SK-N-SH treated with all-trans-retinoic acid at 6 μM for 48 hours (cell line): Measurements from ENCODE around the gene TMEM178B.

ENCODE experiments used
- ATAC-seq: fragments of 200-7000 bp; cut with Tn5 transposase; 3 replicates; pipeline ENCODE4 v1.9.1; 2020; ENCODE audit warnings: mild to moderate bottlenecking, moderate library complexity
- BACH2 ChIP-seq: fragments of 250-450 bp; sonication (Bioruptor Pico); IDR thresholded peaks from 2 replicates; pipeline ENCODE4 v1.9.0; 2021; ENCODE audit warnings: mild to moderate bottlenecking, borderline replicate concordance
- CREB5 ChIP-seq: fragments of 250-450 bp; sonication (Bioruptor Pico); IDR thresholded peaks from 2 replicates; pipeline ENCODE4 v1.5.1; 2020; ENCODE audit warnings: low read depth, mild to moderate bottlenecking, moderate library complexity
- CSDC2 ChIP-seq: fragments of 250-450 bp; sonication (Bioruptor Pico); IDR thresholded peaks from 2 replicates; pipeline ENCODE4 v1.5.0; 2020; ENCODE audit warnings: mild to moderate bottlenecking, moderate library complexity
- CSRNP3 ChIP-seq: fragments of 250-450 bp; sonication (Bioruptor Pico); IDR thresholded peaks from 2 replicates; pipeline ENCODE4 v1.5.1; 2021; ENCODE audit warnings: mild to moderate bottlenecking, moderate library complexity
- ESRRG ChIP-seq: fragments of 250-450 bp; sonication (Bioruptor Pico); IDR thresholded peaks from 2 replicates; pipeline ENCODE4 v1.6.1; 2021; ENCODE audit warnings: mild to moderate bottlenecking
- GLIS3 ChIP-seq: fragments of 250-450 bp; sonication (Bioruptor Pico); IDR thresholded peaks from 2 replicates; pipeline ENCODE4 v1.5.0; 2020; ENCODE audit warnings: mild to moderate bottlenecking, moderate library complexity
- POU6F1 ChIP-seq: fragments of 250-450 bp; sonication (Bioruptor Pico); IDR thresholded peaks from 2 replicates; pipeline ENCODE4 v1.8.0; 2021; ENCODE audit warnings: low read depth, mild to moderate bottlenecking, moderate library complexity, borderline replicate concordance
- PPARA ChIP-seq: fragments of 250-450 bp; sonication (Bioruptor Pico); IDR thresholded peaks from 2 replicates; pipeline ENCODE4 v1.5.0; 2020; ENCODE audit warnings: mild to moderate bottlenecking, borderline replicate concordance
- RARB ChIP-seq: fragments of 250-450 bp; sonication (Bioruptor Pico); IDR thresholded peaks from 2 replicates; pipeline ENCODE4 v1.8.0; 2021; ENCODE audit warnings: mild to moderate bottlenecking, moderate library complexity
- SNAI2 ChIP-seq: fragments of 250-450 bp; sonication (Bioruptor Pico); IDR thresholded peaks from 2 replicates; pipeline ENCODE4 v1.5.0; 2020; ENCODE audit warnings: mild to moderate bottlenecking, moderate library complexity
- TCF4 ChIP-seq: fragments of 250-450 bp; sonication (Bioruptor Pico); IDR thresholded peaks from 2 replicates; pipeline ENCODE4 v1.8.0; 2021; ENCODE audit warnings: mild to moderate bottlenecking, moderate library complexity, borderline replicate concordance
- TOX ChIP-seq: fragments of 250-450 bp; sonication (Bioruptor Pico); IDR thresholded peaks from 2 replicates; pipeline ENCODE4 v1.8.0; 2021; ENCODE audit warnings: mild to moderate bottlenecking, moderate library complexity, borderline replicate concordance
- ZC3H10 ChIP-seq: fragments of 250-450 bp; sonication (Bioruptor Pico); IDR thresholded peaks from 2 replicates; pipeline ENCODE4 v1.5.1; 2021; ENCODE audit warnings: mild to moderate bottlenecking, moderate library complexity
- ZFP3 ChIP-seq: fragments of 250-450 bp; sonication (Bioruptor Pico); IDR thresholded peaks from 2 replicates; pipeline ENCODE4 v1.5.0; 2020; ENCODE audit warnings: mild to moderate bottlenecking, moderate library complexity
- ZFP30 ChIP-seq: fragments of 450-650 bp; formaldehyde crosslinking; IDR thresholded peaks from 2 replicates; pipeline ENCODE4 v1.5.0; 2022; ENCODE audit warnings: mild to moderate bottlenecking, moderate library complexity
- ZNF565 ChIP-seq: fragments of 450-650 bp; formaldehyde crosslinking; conservative IDR thresholded peaks from 2 replicates; pipeline ENCODE4 v1.5.0; 2020; ENCODE audit warnings: low read depth, mild to moderate bottlenecking, moderate library complexity
- ZNF70 ChIP-seq: fragments of 450-650 bp; formaldehyde crosslinking; IDR thresholded peaks from 2 replicates; pipeline ENCODE4 v1.5.0; 2020; ENCODE audit warnings: mild to moderate bottlenecking, moderate library complexity
- ZNF8 ChIP-seq: fragments of 450-650 bp; formaldehyde crosslinking; IDR thresholded peaks from 2 replicates; pipeline ENCODE4 v1.5.0; 2020; ENCODE audit warnings: mild to moderate bottlenecking, moderate library complexity
- TF ChIP-seq, protein P1 (sequence below): fragments of 250-450 bp; sonication (Bioruptor Pico); IDR thresholded peaks from 2 replicates; pipeline ENCODE4 v1.5.0; 2020; ENCODE audit warnings: mild to moderate bottlenecking, moderate library complexity
- TF ChIP-seq, protein P2 (sequence below): fragments of 250-450 bp; sonication (Bioruptor Pico); IDR thresholded peaks from 2 replicates; pipeline ENCODE4 v1.8.0; 2020; ENCODE audit warnings: mild to moderate bottlenecking, moderate library complexity, borderline replicate concordance

Gene TMEM178B

GRCh38 chr7:141257597-141257996 lies 183.7 kb downstream of the TMEM178B start:
- no peak for TF ChIP-seq SNAI2 (CRISPR knock-in tag)
- no peak for TF ChIP-seq GLIS3 (CRISPR knock-in tag)
- TF ChIP-seq, protein P1, sequence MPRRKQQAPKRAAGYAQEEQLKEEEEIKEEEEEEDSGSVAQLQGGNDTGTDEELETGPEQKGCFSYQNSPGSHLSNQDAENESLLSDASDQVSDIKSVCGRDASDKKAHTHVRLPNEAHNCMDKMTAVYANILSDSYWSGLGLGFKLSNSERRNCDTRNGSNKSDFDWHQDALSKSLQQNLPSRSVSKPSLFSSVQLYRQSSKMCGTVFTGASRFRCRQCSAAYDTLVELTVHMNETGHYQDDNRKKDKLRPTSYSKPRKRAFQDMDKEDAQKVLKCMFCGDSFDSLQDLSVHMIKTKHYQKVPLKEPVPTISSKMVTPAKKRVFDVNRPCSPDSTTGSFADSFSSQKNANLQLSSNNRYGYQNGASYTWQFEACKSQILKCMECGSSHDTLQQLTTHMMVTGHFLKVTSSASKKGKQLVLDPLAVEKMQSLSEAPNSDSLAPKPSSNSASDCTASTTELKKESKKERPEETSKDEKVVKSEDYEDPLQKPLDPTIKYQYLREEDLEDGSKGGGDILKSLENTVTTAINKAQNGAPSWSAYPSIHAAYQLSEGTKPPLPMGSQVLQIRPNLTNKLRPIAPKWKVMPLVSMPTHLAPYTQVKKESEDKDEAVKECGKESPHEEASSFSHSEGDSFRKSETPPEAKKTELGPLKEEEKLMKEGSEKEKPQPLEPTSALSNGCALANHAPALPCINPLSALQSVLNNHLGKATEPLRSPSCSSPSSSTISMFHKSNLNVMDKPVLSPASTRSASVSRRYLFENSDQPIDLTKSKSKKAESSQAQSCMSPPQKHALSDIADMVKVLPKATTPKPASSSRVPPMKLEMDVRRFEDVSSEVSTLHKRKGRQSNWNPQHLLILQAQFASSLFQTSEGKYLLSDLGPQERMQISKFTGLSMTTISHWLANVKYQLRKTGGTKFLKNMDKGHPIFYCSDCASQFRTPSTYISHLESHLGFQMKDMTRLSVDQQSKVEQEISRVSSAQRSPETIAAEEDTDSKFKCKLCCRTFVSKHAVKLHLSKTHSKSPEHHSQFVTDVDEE (CRISPR knock-in tag) = no peak
- no peak for TF ChIP-seq POU6F1
- TF ChIP-seq BACH2 (CRISPR knock-in tag) = no peak
- TF ChIP-seq ZFP30 (CRISPR knock-in tag) = no peak
- no peak for TF ChIP-seq ZFP3
- TF ChIP-seq TOX (CRISPR knock-in tag) = no peak
- TF ChIP-seq, protein P2, sequence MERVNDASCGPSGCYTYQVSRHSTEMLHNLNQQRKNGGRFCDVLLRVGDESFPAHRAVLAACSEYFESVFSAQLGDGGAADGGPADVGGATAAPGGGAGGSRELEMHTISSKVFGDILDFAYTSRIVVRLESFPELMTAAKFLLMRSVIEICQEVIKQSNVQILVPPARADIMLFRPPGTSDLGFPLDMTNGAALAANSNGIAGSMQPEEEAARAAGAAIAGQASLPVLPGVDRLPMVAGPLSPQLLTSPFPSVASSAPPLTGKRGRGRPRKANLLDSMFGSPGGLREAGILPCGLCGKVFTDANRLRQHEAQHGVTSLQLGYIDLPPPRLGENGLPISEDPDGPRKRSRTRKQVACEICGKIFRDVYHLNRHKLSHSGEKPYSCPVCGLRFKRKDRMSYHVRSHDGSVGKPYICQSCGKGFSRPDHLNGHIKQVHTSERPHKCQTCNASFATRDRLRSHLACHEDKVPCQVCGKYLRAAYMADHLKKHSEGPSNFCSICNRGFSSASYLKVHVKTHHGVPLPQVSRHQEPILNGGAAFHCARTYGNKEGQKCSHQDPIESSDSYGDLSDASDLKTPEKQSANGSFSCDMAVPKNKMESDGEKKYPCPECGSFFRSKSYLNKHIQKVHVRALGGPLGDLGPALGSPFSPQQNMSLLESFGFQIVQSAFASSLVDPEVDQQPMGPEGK (CRISPR knock-in tag) = no peak
- TF ChIP-seq ZC3H10 (CRISPR knock-in tag) = no peak
- no peak for TF ChIP-seq CSRNP3 (CRISPR knock-in tag)
- no peak for TF ChIP-seq CSDC2 (CRISPR knock-in tag)
- TF ChIP-seq, all 23 proteins: peak for 0
- no peak for ATAC-seq

DNA sequence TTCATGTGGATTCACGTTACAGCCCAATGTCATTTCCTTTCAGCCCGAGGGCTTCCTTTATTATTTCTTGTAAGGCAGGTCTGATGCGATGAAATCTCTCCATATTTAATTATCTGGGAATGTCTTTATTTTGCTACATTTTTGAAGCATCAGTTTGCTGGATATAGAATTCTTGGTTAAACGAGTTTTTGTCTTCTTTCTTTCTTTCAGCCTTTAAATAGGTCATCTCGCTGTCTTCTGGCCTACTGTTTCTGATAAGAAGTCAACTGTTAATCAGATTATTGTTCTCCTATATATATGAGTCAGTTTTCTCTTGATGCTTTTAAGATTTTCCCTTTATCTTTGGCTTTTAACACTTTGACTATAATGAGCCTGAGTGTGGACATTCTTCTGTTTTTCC lies 184.7 kb downstream of the TMEM178B start:
- no peak for ATAC-seq
- TF ChIP-seq RARB (CRISPR knock-in tag) (no peak), CSRNP3 (CRISPR knock-in tag) (no peak), PPARA (CRISPR knock-in tag) (no peak), TOX (CRISPR knock-in tag) (no peak), ZFP30 (CRISPR knock-in tag) (no peak), ZFP3 (no peak), TCF4 (CRISPR knock-in tag) (no peak), CREB5 (CRISPR knock-in tag) (no peak), ZNF565 (CRISPR knock-in tag) (no peak), ZNF70 (no peak), ESRRG (CRISPR knock-in tag) (no peak), ZNF8 (no peak), SNAI2 (CRISPR knock-in tag) (no peak), GLIS3 (CRISPR knock-in tag) (no peak)
- TF ChIP-seq, protein P2 (CRISPR knock-in tag) = no peak
- TF ChIP-seq, protein P1 (CRISPR knock-in tag) = no peak
